ENCODE measurements around the gene ST6GALNAC1. TPM values are rescaled to one million over a fixed set of nuclear protein-coding genes. Genes with fewer than 3 reads are reported as not detected.

The ST6GALNAC1 gene
- total RNA-seq, 1 experiment from 2014 or later: not detected

DNA sequence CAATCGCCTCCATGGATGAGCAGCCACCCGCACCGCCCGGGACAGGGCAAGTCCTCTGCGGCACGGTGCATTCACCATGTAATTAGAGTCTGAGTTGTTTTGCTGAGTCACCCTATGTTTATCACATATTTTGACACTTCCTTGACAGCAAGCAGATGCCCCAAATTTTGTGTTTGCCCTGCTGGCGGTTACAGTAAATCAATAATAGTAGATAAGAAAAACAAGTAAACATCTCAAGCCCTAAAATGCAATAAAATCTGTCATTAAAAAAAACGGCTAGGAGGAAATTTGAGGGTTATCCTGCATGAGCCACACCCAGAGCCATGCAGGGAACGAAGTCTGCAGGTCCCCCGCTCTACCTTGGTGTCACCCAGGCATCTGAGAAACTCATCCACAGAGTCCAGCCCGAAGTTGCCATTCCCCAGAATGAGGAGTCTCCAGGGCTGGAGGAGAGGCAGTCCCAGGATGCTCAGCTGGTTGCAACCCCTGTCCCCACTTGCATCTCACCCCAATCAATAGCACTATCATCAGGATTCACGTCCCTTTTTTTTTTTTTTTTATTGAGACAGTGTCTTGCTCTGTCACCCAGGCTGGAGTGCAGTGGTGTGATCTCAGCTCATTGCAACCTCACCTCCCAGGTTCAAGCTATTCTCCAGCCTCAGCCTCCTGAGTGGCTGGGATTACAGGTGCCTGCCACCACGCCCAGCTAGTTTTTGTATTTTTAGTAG lies 16.5 kb upstream of the ST6GALNAC1 start:
- no peak overlapping the region for H3K9ac ChIP-seq (ENCODE audit: low read length)
- no peaks in the 10 kb centered on the region for H3K79me2 ChIP-seq (ENCODE audit: low read length)
- H4K20me1 ChIP-seq (ENCODE audit: insufficient read depth, low read depth, low read length): no peaks in the 10 kb centered on the region
- no peaks in the 10 kb centered on the region for H3K9me2 ChIP-seq (replicated peaks; ENCODE audit: insufficient read depth, low read length)
- DNase-seq: no peak
- H3K4me3 ChIP-seq (ENCODE audit: low read length): no peak overlapping the region
- no peak overlapping the region for H2AFZ ChIP-seq (ENCODE audit: low read length)
- H3K27ac ChIP-seq (ENCODE audit: low read length): no peak overlapping the region
- H3K4me1 ChIP-seq (ENCODE audit: low read length): no peaks in the 10 kb centered on the region
- H3K4me2 ChIP-seq (ENCODE audit: low read depth, low read length, poor library complexity, severe bottlenecking): no peak overlapping the region
- H3K27me3 ChIP-seq (ENCODE audit: low read length): no peaks in the 10 kb centered on the region
- H3K9me3 ChIP-seq (ENCODE audit: low read length): no peaks in the 10 kb centered on the region
- H3K36me3 ChIP-seq (ENCODE audit: insufficient read depth, low read length): no peaks in the 10 kb centered on the region

DNA sequence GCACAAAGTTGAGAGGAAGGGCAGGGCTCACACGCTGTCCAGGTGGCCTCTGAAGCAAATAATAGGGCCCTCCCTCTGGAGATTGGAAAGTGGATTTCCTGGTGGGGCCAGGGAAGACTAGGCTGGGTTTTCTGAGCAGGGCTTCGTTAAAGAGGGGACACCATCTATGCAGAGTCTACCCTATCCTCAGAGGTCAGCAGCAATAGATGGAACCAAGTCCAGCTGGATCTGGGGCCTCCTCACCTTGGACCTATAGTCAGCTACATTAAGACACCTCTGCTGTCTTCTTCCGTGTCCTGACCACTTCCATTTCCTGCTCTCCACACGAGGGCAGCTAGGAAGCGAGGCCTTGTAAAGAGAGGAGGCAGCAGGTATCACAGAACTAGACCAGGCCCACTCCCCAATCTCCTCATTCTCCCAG lies 14.7 kb upstream of the ST6GALNAC1 start:
- H4K20me1 ChIP-seq (ENCODE audit: insufficient read depth, low read depth, low read length): no peaks in the 10 kb centered on the region
- no peak for DNase-seq
- no peak overlapping the region for H3K27ac ChIP-seq (ENCODE audit: low read length)
- no peaks in the 10 kb centered on the region for H3K4me1 ChIP-seq (ENCODE audit: low read length)
- no peak overlapping the region for H3K4me2 ChIP-seq (ENCODE audit: low read depth, low read length, poor library complexity, severe bottlenecking)
- no peak overlapping the region for H3K4me3 ChIP-seq (ENCODE audit: low read length)
- H3K9me2 ChIP-seq (replicated peaks; ENCODE audit: insufficient read depth, low read length): no peaks in the 10 kb centered on the region
- H3K9ac ChIP-seq (ENCODE audit: low read length): no peak overlapping the region
- H3K36me3 ChIP-seq (ENCODE audit: insufficient read depth, low read length): no peaks in the 10 kb centered on the region
- no peak overlapping the region for H2AFZ ChIP-seq (ENCODE audit: low read length)
- no peaks in the 10 kb centered on the region for H3K79me2 ChIP-seq (ENCODE audit: low read length)
- H3K9me3 ChIP-seq (ENCODE audit: low read length): no peaks in the 10 kb centered on the region
- no peaks in the 10 kb centered on the region for H3K27me3 ChIP-seq (ENCODE audit: low read length)

DNA sequence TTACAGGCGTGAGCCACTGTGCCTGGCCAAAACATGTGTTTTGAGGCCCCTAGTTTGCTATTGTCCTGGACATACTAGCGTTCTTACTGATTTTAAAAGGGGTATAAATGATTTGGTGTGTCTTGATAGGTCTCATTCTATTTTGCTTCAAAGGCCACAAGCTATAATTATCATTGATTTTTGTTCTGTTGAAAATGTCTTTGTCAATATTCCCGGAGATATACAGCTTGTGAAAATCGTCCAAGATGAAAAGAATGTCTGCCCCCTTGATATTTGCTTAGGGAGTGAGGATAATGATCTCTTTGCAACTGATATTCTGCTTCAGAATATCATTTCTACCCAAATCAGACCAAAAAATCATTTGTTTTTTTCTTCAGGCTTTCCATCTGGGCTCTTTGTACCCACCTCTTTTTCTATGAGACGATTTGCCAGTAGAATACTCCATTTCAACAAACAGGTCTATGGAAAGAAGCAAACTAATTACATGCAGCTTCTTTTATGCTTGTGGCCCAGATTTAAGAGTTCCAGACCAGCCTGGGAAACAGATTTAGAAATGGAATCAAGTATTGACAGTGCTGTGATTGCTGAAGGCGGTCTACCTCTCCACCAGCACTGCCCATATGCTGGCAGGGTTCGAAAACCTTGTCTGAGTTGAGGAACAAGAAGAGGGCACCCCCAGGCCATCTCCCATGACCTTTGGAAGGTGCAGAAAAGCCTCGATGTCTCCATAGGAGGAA lies 14.1 kb upstream of the ST6GALNAC1 start:
- Histone ChIP-seq H3K79me2 (ENCODE audit: low read length) (no peaks in the 10 kb centered on the region), H4K20me1 (ENCODE audit: insufficient read depth, low read depth, low read length) (no peaks in the 10 kb centered on the region)

DNA sequence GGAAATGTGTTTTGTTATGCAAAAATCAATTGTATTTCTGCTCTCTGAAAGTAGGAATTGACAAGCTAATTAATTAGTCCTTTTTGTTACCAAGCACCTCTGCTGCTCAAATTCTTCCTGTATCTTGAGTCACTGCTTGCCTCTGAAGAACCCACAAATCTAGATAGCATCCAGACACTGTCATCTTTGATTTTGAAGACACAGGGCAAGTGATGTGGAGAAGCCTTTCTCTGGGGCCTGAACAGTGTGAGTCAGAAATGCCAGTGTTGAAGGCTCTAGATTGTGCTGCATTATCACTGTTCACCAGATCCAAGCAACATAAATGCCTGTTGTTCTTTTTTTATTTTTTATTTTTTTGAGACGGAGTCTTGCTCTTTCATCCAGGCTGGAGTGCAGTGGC lies 10.9 kb upstream of the ST6GALNAC1 start:
- Histone ChIP-seq H3K4me2 (ENCODE audit: low read depth, low read length, poor library complexity, severe bottlenecking) (no peak overlapping the region), H3K36me3 (ENCODE audit: insufficient read depth, low read length) (no peaks in the 10 kb centered on the region), H3K9ac (ENCODE audit: low read length) (no peak overlapping the region), H4K20me1 (ENCODE audit: insufficient read depth, low read depth, low read length) (no peaks in the 10 kb centered on the region), H3K9me3 (ENCODE audit: low read length) (no peaks in the 10 kb centered on the region), H3K4me1 (ENCODE audit: low read length) (no peaks in the 10 kb centered on the region), H2AFZ (ENCODE audit: low read length) (no peak overlapping the region), H3K27me3 (ENCODE audit: low read length) (no peaks in the 10 kb centered on the region), H3K27ac (ENCODE audit: low read length) (no peak overlapping the region), H3K4me3 (ENCODE audit: low read length) (no peak overlapping the region), H3K9me2 (replicated peaks; ENCODE audit: insufficient read depth, low read length) (no peaks in the 10 kb centered on the region), H3K79me2 (ENCODE audit: low read length) (no peaks in the 10 kb centered on the region)
- no peak for DNase-seq

More for the DNA sequence above, 14.1 kb upstream of the ST6GALNAC1 start:
- Histone ChIP-seq H3K4me3 (ENCODE audit: low read length) (no peak overlapping the region), H3K27ac (ENCODE audit: low read length) (no peak overlapping the region), H3K9me3 (ENCODE audit: low read length) (no peaks in the 10 kb centered on the region), H3K9ac (ENCODE audit: low read length) (no peak overlapping the region), H3K36me3 (ENCODE audit: insufficient read depth, low read length) (no peaks in the 10 kb centered on the region), H2AFZ (ENCODE audit: low read length) (no peak overlapping the region), H3K4me1 (ENCODE audit: low read length) (no peaks in the 10 kb centered on the region), H3K9me2 (replicated peaks; ENCODE audit: insufficient read depth, low read length) (no peaks in the 10 kb centered on the region), H3K4me2 (ENCODE audit: low read depth, low read length, poor library complexity, severe bottlenecking) (no peak overlapping the region), H3K27me3 (ENCODE audit: low read length) (no peaks in the 10 kb centered on the region)
- no peak for DNase-seq

DNA sequence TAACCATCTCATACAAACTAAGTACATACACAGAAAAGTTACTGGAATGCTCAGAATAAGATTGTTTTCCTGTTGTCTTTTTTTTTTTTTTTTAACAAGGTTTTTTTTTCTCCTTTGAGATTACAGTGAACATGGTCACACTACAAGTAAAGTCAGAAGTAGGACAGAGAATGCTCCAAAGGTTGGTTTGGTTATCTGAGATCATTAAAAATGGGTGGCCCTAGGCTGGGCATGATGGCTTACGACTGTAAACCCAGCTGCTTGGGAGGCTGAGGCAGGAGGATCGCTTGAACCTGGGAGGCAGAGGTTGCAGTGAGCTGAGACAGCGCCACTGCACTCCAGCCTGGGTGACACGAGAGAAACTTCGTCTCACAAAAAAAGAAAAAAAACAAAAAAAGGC lies 6.9 kb upstream of the ST6GALNAC1 start:
- Histone ChIP-seq H4K20me1 (ENCODE audit: insufficient read depth, low read depth, low read length) (no peaks in the 10 kb centered on the region), H3K36me3 (ENCODE audit: insufficient read depth, low read length) (no peaks in the 10 kb centered on the region), H3K79me2 (ENCODE audit: low read length) (no peaks in the 10 kb centered on the region), H3K27ac (ENCODE audit: low read length) (no peak overlapping the region), H3K4me1 (ENCODE audit: low read length) (no peaks in the 10 kb centered on the region), H2AFZ (ENCODE audit: low read length) (no peak overlapping the region), H3K4me3 (ENCODE audit: low read length) (no peak overlapping the region), H3K9me3 (ENCODE audit: low read length) (no peaks in the 10 kb centered on the region; the same call in 1 of the 2 replicates), H3K27me3 (ENCODE audit: low read length) (no peaks in the 10 kb centered on the region), H3K9ac (ENCODE audit: low read length) (no peak overlapping the region), H3K4me2 (ENCODE audit: low read depth, low read length, poor library complexity, severe bottlenecking) (no peak overlapping the region), H3K9me2 (replicated peaks; ENCODE audit: insufficient read depth, low read length) (no peaks in the 10 kb centered on the region)
- no peak for DNase-seq

DNA sequence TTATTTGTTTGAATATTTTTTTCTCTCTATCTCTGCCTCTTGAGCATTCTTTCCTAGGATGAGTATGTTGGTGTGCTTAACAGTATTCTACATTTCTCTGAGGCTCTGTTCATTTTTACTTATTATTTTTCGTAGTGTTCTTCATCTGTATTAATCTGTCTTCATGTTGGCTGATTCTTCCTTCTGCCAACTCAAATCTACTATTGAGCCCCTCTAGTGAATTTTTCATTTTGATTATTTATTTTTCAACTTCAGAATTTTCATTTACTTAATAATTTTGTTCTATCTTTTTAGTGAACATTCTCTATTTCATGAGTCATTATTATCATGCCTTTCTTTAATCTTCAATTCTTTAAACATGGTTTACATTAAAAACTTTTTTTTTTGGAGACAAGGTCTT lies 3.2 kb upstream of the ST6GALNAC1 start:
- Histone ChIP-seq H3K9me2 (replicated peaks; ENCODE audit: insufficient read depth, low read length) (no peaks in the 10 kb centered on the region), H3K36me3 (ENCODE audit: insufficient read depth, low read length) (no peaks in the 10 kb centered on the region), H3K4me1 (ENCODE audit: low read length) (no peaks in the 10 kb centered on the region), H3K27me3 (ENCODE audit: low read length) (no peaks in the 10 kb centered on the region), H3K27ac (ENCODE audit: low read length) (no peak overlapping the region), H3K79me2 (ENCODE audit: low read length) (no peaks in the 10 kb centered on the region), H3K4me3 (ENCODE audit: low read length) (no peak overlapping the region), H2AFZ (ENCODE audit: low read length) (no peak overlapping the region), H4K20me1 (ENCODE audit: insufficient read depth, low read depth, low read length) (no peaks in the 10 kb centered on the region), H3K9me3 (ENCODE audit: low read length) (no peaks in the 10 kb centered on the region; the same call in 1 of the 2 replicates), H3K9ac (ENCODE audit: low read length) (no peak overlapping the region), H3K4me2 (ENCODE audit: low read depth, low read length, poor library complexity, severe bottlenecking) (no peak overlapping the region)
- no peak for DNase-seq

DNA sequence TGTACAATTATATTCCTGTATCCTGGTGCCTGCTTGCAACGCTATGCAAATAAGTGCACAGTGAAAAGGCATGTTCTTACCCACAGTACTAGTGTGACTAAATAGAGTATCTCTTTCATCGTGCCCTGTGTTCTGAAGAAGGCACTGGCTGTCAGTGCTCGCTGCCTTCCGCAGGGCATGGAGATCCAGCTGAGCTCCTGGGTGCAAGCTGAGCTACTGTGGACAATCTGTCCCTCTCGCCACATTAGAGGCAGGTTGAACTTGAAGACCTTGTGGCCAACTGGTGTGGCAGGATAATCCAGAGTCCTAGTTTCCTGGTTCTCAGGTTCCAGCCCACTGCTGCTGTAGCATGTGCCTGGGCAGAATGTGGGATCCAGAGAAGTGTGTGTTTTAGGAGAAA lies 1.9 kb upstream of the ST6GALNAC1 start:
- no peaks in the 10 kb centered on the region for H3K79me2 ChIP-seq (ENCODE audit: low read length)
- H3K27me3 ChIP-seq (ENCODE audit: low read length): no peaks in the 10 kb centered on the region
- H3K36me3 ChIP-seq (ENCODE audit: insufficient read depth, low read length): no peaks in the 10 kb centered on the region
- no peak overlapping the region for H3K9ac ChIP-seq (ENCODE audit: low read length)
- no peaks in the 10 kb centered on the region for H3K4me1 ChIP-seq (ENCODE audit: low read length)
- no peak overlapping the region for H3K4me2 ChIP-seq (ENCODE audit: low read depth, low read length, poor library complexity, severe bottlenecking)
- no peak for DNase-seq
- H3K4me3 ChIP-seq (ENCODE audit: low read length): no peak overlapping the region
- no peaks in the 10 kb centered on the region for H4K20me1 ChIP-seq (ENCODE audit: insufficient read depth, low read depth, low read length)
- no peak overlapping the region for H2AFZ ChIP-seq (ENCODE audit: low read length)
- H3K27ac ChIP-seq (ENCODE audit: low read length): no peak overlapping the region
- no peaks in the 10 kb centered on the region; the same call in 1 of the 2 replicates for H3K9me3 ChIP-seq (ENCODE audit: low read length)
- no peaks in the 10 kb centered on the region for H3K9me2 ChIP-seq (replicated peaks; ENCODE audit: insufficient read depth, low read length)

DNA sequence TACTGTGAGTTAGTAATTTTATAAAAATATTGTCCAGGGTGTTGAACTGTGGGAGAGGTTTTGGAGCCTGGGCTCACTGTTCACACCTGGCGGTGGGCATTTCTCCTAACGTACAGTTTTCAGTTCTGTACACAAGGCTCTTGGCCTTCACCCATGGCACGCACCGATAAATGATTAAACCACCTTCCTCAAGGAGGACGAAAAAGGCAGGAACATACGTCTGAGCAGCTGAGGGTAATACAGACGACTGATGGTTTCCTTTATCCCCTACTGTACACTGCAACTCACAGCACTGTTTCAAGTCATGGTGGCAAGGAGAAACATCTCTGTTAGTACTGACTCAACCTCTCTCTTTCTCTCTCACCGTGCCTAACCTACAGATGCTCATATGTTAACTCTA lies 1.4 kb upstream of the ST6GALNAC1 start:
- no peak overlapping the region for H3K4me2 ChIP-seq (ENCODE audit: low read depth, low read length, poor library complexity, severe bottlenecking)
- H3K9me2 ChIP-seq (replicated peaks; ENCODE audit: insufficient read depth, low read length): no peaks in the 10 kb centered on the region
- H3K36me3 ChIP-seq (ENCODE audit: insufficient read depth, low read length): no peaks in the 10 kb centered on the region
- H3K27ac ChIP-seq (ENCODE audit: low read length): no peak overlapping the region
- H3K4me1 ChIP-seq (ENCODE audit: low read length): no peaks in the 10 kb centered on the region
- no peaks in the 10 kb centered on the region for H4K20me1 ChIP-seq (ENCODE audit: insufficient read depth, low read depth, low read length)
- H3K9ac ChIP-seq (ENCODE audit: low read length): no peak overlapping the region
- no peaks in the 10 kb centered on the region for H3K79me2 ChIP-seq (ENCODE audit: low read length)
- no peaks in the 10 kb centered on the region; the same call in 1 of the 2 replicates for H3K9me3 ChIP-seq (ENCODE audit: low read length)
- H2AFZ ChIP-seq (ENCODE audit: low read length): no peak overlapping the region
- no peak overlapping the region for H3K4me3 ChIP-seq (ENCODE audit: low read length)
- DNase-seq: no peak
- H3K27me3 ChIP-seq (ENCODE audit: low read length): no peaks in the 10 kb centered on the region
